K562 (cell line): Measurements from ENCODE around the gene FOXS1. TPM values are rescaled to one million over a fixed set of nuclear protein-coding genes. Genes with fewer than 3 reads are reported as not detected.
A peak's percentile ranks its signal among the peaks of the same experiment; 100 is the strongest.

Experiments used
- CBX8 ChIP-seq: fragments of 200-600 bp; sonication (generic); IDR thresholded peaks from 2 replicates; pipeline ENCODE4 v1.6.1; 2012; ENCODE audit warnings: borderline replicate concordance, mixed run types, low read depth, mild to moderate bottlenecking, moderate library complexity, mixed read lengths, low read length, control low read depth, inconsistent platforms; ENCODE audit not compliant: poor library complexity, severe bottlenecking; ENCODE audit errors: extremely low read depth
- CEBPZ ChIP-seq: fragments of 150-350 bp; IDR thresholded peaks from 2 replicates; pipeline ENCODE4 v1.6.1; 2014; ENCODE audit warnings: low read depth, mild to moderate bottlenecking, low read length, borderline replicate concordance
- ERF ChIP-seq: fragments of 450-650 bp; formaldehyde crosslinking; IDR thresholded peaks from 2 replicates; pipeline ENCODE4 v1.4.0; 2020; ENCODE audit warnings: mild to moderate bottlenecking, mixed read lengths
- KDM4B ChIP-seq, 2 experiments: fragments of 450-650 bp in 1 of 2; sonication (generic) in 1 of 2; IDR thresholded peaks; 2 replicates each; pipeline ENCODE4 v1.6.1; 2016 to 2017; ENCODE audit warnings: borderline replicate concordance in 2 of 2, antibody characterized with exemption in 1 of 2, low read depth in 1 of 2, mild to moderate bottlenecking in 1 of 2
- NR2C1 ChIP-seq, 2 experiments: fragments of 450-650 bp; IDR thresholded peaks; 2 replicates each; pipeline ENCODE4 v1.6.1; 2017; ENCODE audit warnings: mild to moderate bottlenecking in 2 of 2, antibody characterized with exemption in 1 of 2, inconsistent platforms in 1 of 2, missing compliant biosample characterization in 1 of 2, missing genetic modification characterization in 1 of 2
- RAD21 ChIP-seq, 2 experiments: fragments of 250-450 bp in 1 of 2; fragments of 450-650 bp in 1 of 2; sonication (Bioruptor Pico) in 1 of 2; formaldehyde crosslinking in 1 of 2; IDR thresholded peaks in 1 of 2; conservative IDR thresholded peaks in 1 of 2; 2 replicates each; pipeline versions ENCODE4 v1.4.0 to v1.8.0; 2020 to 2022; ENCODE audit warnings: mild to moderate bottlenecking in 2 of 2, moderate library complexity in 1 of 2
- REST ChIP-seq, 2 experiments: fragments of 450-650 bp; formaldehyde crosslinking in 1 of 2; IDR thresholded peaks; 2 replicates each; pipeline versions ENCODE4 v1.4.0 to v1.6.1; 2014 to 2020; ENCODE audit warnings: mild to moderate bottlenecking in 2 of 2, borderline replicate concordance in 1 of 2, low read depth in 1 of 2
- SIN3A ChIP-seq, 2 experiments: fragments of 150-350 bp in 1 of 2; IDR thresholded peaks; 2 replicates each; pipeline ENCODE4 v1.6.1; 2011 to 2016; ENCODE audit warnings: borderline replicate concordance in 2 of 2, low read depth in 2 of 2, low read length in 2 of 2, mild to moderate bottlenecking in 2 of 2, moderate library complexity in 2 of 2; ENCODE audit not compliant: control insufficient read depth in 1 of 2
- SMAD1 ChIP-seq: fragments of 150-350 bp; IDR thresholded peaks from 2 replicates; pipeline ENCODE4 v1.6.1; 2014; ENCODE audit warnings: low read length, low read depth; ENCODE audit not compliant: partially characterized antibody
- TGIF2 ChIP-seq: sonication (generic); formaldehyde crosslinking; IDR thresholded peaks from 2 replicates; pipeline ENCODE4 v1.8.1; 2022; ENCODE audit warnings: mild to moderate bottlenecking, missing genetic modification reagents, moderate library complexity
- WHSC1 ChIP-seq: IDR thresholded peaks from one replicate; pipeline ENCODE4 v1.6.1; 2012; ENCODE audit warnings: low read length, control low read depth, inconsistent platforms
- XRCC3 ChIP-seq: fragments of 450-650 bp; IDR thresholded peaks from 2 replicates; pipeline ENCODE4 v1.6.1; 2017; ENCODE audit warnings: mild to moderate bottlenecking, moderate library complexity
- ZBTB17 ChIP-seq: fragments of 450-650 bp; formaldehyde crosslinking; IDR thresholded peaks from 2 replicates; pipeline ENCODE4 v1.4.0; 2020; ENCODE audit warnings: mild to moderate bottlenecking
- polyA plus RNA-seq, 8 experiments: library from polyadenylated mRNA; depleted of rRNA in 4 of 8; stranded (reverse) in 5 of 8; unstranded in 3 of 8; fragments of >200 nt; fragmentation: Nextera tagmentation in 2 of 8; fragmentation: Illumina TruSeq in 1 of 8; extraction: Ambion mirVana in 2 of 8; extraction: Trizol in 1 of 8; gene quantifications; 2 replicates each; pipeline versions ENCODE4 v1.2.1 to v1.2.3, GENCODE V29; 2011 to 2014; ENCODE audit warnings: inconsistent platforms in 1 of 8, missing spikeins in 1 of 8
- total RNA-seq, 7 experiments: library from RNA; depleted of rRNA in 6 of 7; stranded (reverse); fragments of >200 nt in 6 of 7; fragmentation: Illumina TruSeq in 2 of 7; extraction: Trizol in 2 of 7; gene quantifications; 2 replicates each; pipeline versions ENCODE4 v1.2.1 to v1.2.3, GENCODE V29; 2011 to 2021; ENCODE audit warnings: low replicate concordance in 1 of 7

Gene FOXS1
- total and polyA plus RNA-seq, 9 of the 15 experiments (the other 6 are each of a cell fraction or from before 2014, with no cell fraction given): not detected

GRCh38 chr20:31879143-31879987 is 34.0 kb upstream of the FOXS1 start (continued):
- no peak for TF ChIP-seq CEBPZ
- TF ChIP-seq RAD21 (CRISPR knock-in tag; conservative IDR thresholded peaks at IDR 0.05 in 1 of 2, IDR thresholded peaks at IDR 0.05 in 1 of 2): peak in 1 of 2 experiments; percentile 19; a peak in 1 of 4 replicates
- peak in 1 of 2 experiments; percentile 57; a peak in 1 of 4 replicates for TF ChIP-seq KDM4B (IDR thresholded peaks at IDR 0.05; ENCODE audit: borderline replicate concordance in 2 of 2, low read depth in 1 of 2)
- TF ChIP-seq SMAD1: no peak
- TF ChIP-seq XRCC3: no peak
- 0 out of 2 replicates have a peak, but pooled peaks have one; percentile 58 for TF ChIP-seq ERF (CRISPR knock-in tag)
- peak; percentile 35; the same call in 1 of the 2 replicates for TF ChIP-seq REST (IDR thresholded peaks at IDR 0.05; ENCODE audit: borderline replicate concordance)
- TF ChIP-seq REST (CRISPR knock-in tag; IDR thresholded peaks at IDR 0.05; ENCODE audit: low read depth): no peak
- no peak for TF ChIP-seq NR2C1 (IDR thresholded peaks at IDR 0.05)
- TF ChIP-seq NR2C1 (tag; IDR thresholded peaks at IDR 0.05): no peak
- TF ChIP-seq WHSC1: no peak
- TF ChIP-seq SIN3A (IDR thresholded peaks at IDR 0.05; ENCODE audit: borderline replicate concordance in 2 of 2, control insufficient read depth in 1 of 2, low read depth in 2 of 2, low read length in 2 of 2): peak; percentile 93 to 99
- no peak for TF ChIP-seq CBX8
- TF ChIP-seq ZBTB17 (CRISPR knock-in tag): 0 out of 2 replicates have a peak, but pooled peaks have one; percentile 20
- no peak for TF ChIP-seq TGIF2 (CRISPR knock-in tag)
